PC-3 (cell line): ENCODE data around the gene SELE. TPM values are rescaled to one million over a fixed set of nuclear protein-coding genes. Genes with fewer than 3 reads are reported as not detected.

Experiments
- ATAC-seq: fragments of 200-7000 bp; cut with Tn5 transposase; 2 replicates; pipeline ENCODE4 v1.9.1; 2020; ENCODE audit warnings: mild to moderate bottlenecking, moderate library complexity
- BruUV-seq: library from RNA; stranded (reverse); fragments of 400-500 nt; replicated peaks from 2 replicates; lab custom pipeline; 2021; lab: Mats Ljungman, UMichigan
- CTCF ChIA-PET: fragments of 300-600 bp; sonication (Branson Sonifier 250); formaldehyde crosslinking; loops from one replicate; lab custom pipeline; 2022; ENCODE audit warnings: antibody characterized with exemption; lab: Charles Lee
- POLR2A ChIA-PET: fragments of 300-600 bp; sonication (Branson Sonifier 250); formaldehyde crosslinking; loops from one replicate; lab custom pipeline; 2022; ENCODE audit warnings: antibody characterized with exemption; ENCODE audit not compliant: unreplicated experiment; lab: Charles Lee
- DNase-seq: peaks from one replicate; pipeline ENCODE4 v3.0.0-alpha.2; 2015
- H2AFZ ChIP-seq: fragments of 300-600 bp; sonication (generic); 2 replicates; pipeline ENCODE4 v1.6.0; 2016; ENCODE audit warnings: antibody characterized with exemption, low read length
- H3F3A ChIP-seq: fragments of 300-600 bp; sonication (generic); one replicate; pipeline ENCODE4 v1.6.0; 2017; ENCODE audit warnings: antibody characterized with exemption, low read length, control low read depth, mild to moderate bottlenecking; ENCODE audit not compliant: unreplicated experiment
- H3K27ac ChIP-seq: fragments of 300-600 bp; sonication (generic); 2 replicates; pipeline ENCODE4 v1.5.1; 2016; ENCODE audit warnings: mild to moderate bottlenecking, low read length
- H3K27me3 ChIP-seq: fragments of 300-600 bp; sonication (generic); 2 replicates; pipeline ENCODE4 v1.6.1; 2016; ENCODE audit warnings: low read length, mixed read lengths
- H3K36me3 ChIP-seq: fragments of 300-600 bp; sonication (generic); 2 replicates; pipeline ENCODE4 v1.6.1; 2016; ENCODE audit warnings: low read depth, mixed run types, low read length, mixed read lengths
- H3K4me1 ChIP-seq: fragments of 300-600 bp; sonication (generic); 2 replicates; pipeline ENCODE4 v1.5.1; 2016; ENCODE audit warnings: low read length; ENCODE audit not compliant: insufficient read depth
- H3K4me2 ChIP-seq: fragments of 300-600 bp; sonication (generic); 2 replicates; pipeline ENCODE4 v1.6.0; 2016; ENCODE audit warnings: low read length
- H3K4me3 ChIP-seq: fragments of 300-600 bp; sonication (generic); 2 replicates; pipeline ENCODE4 v1.5.1; 2016; ENCODE audit warnings: mild to moderate bottlenecking, low read length, mixed read lengths
- H3K79me2 ChIP-seq: fragments of 300-600 bp; sonication (generic); 2 replicates; pipeline ENCODE4 v1.6.1; 2017; ENCODE audit warnings: low read length, mixed read lengths
- H3K9ac ChIP-seq: fragments of 300-600 bp; sonication (generic); 2 replicates; pipeline ENCODE4 v1.6.0; 2016; ENCODE audit warnings: mild to moderate bottlenecking, low read length
- H3K9me2 ChIP-seq: fragments of 300-600 bp; sonication (generic); replicated peaks from 2 replicates; pipeline ENCODE4 v1.6.1; 2016; ENCODE audit warnings: mixed run types, low read length, mixed read lengths
- H3K9me3 ChIP-seq: fragments of 300-600 bp; sonication (generic); 2 replicates; pipeline ENCODE4 v1.6.1; 2016; ENCODE audit warnings: low read length, mixed read lengths
- H4K20me1 ChIP-seq: fragments of 300-600 bp; sonication (generic); 2 replicates; pipeline ENCODE4 v1.6.1; 2016; ENCODE audit warnings: low read length, mixed read lengths
- CTCF ChIP-seq: fragments of 300-600 bp; sonication (generic); conservative IDR thresholded peaks from 2 replicates; pipeline ENCODE4 v1.5.1; 2017; ENCODE audit warnings: antibody characterized with exemption, low read depth, mild to moderate bottlenecking, low read length
- EZH2 ChIP-seq: fragments of 300-600 bp; sonication (generic); IDR thresholded peaks from one replicate; pipeline ENCODE4 v1.6.1; 2017; ENCODE audit warnings: antibody characterized with exemption, mild to moderate bottlenecking, low read length; ENCODE audit not compliant: unreplicated experiment
- EZH2phosphoT487 ChIP-seq: fragments of 300-600 bp; sonication (generic); IDR thresholded peaks from 2 replicates; pipeline ENCODE4 v1.6.1; 2018; ENCODE audit warnings: mild to moderate bottlenecking, antibody characterized with exemption, low read length, borderline replicate concordance
- intact Hi-C: fragments of 100-400 bp; cut with micrococcal nuclease; formaldehyde crosslinking; loops from 2 replicates; pipeline ENCODE4 v1.9.0; 2023
- total RNA-seq: library from RNA; depleted of rRNA; stranded (reverse); fragments of >200 nt; gene quantifications from 2 replicates; pipeline ENCODE4 v1.2.3, GENCODE V29; 2014; rRNA removed

The SELE gene
- total RNA-seq, 1 experiment from 2014 or later, result not detected

DNA sequence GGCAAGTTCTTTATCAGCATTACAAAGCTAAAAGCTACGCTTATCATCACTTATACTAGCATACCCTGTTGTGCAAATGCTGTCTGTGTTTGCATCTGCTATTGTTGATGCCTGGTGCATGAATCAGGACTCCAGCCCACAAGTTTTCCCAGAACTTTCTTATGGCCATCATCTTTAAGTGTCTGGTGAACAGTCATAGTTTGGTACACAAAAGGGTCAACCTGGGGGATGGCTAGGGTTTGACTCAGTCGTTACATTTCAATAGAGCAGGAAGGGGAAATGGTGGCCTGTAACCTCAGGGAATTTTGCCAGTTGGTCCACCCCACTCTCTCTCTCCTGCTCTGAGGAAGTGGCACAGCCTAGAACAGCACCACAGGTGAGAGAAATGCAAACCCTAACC lies 57.9 kb downstream of the SELE start:
- H3K9me3 ChIP-seq, result no peaks in the 10 kb centered on the region
- CTCF ChIA-PET, result no interaction called here
- H4K20me1 ChIP-seq, result no peaks in the 10 kb centered on the region
- DNase-seq (peak; percentile 98), ATAC-seq (peak; percentile 93)
- peaks cover 23% of the 10 kb centered on the region for H3K4me1 ChIP-seq
- no peak overlapping the region for H2AFZ ChIP-seq
- POLR2A ChIA-PET, result no interaction called here
- no peak overlapping the region for H3K9ac ChIP-seq
- H3K36me3 ChIP-seq, result no peaks in the 10 kb centered on the region
- peaks cover 6% of the 10 kb centered on the region for H3F3A ChIP-seq
- H3K79me2 ChIP-seq, result no peaks in the 10 kb centered on the region
- no TSS peak for BruUV-seq
- H3K4me2 ChIP-seq, result peak overlapping the region; percentile 46
- H3K9me2 ChIP-seq, result no peaks in the 10 kb centered on the region
- no peak overlapping the region for H3K4me3 ChIP-seq
- intact Hi-C loops, result no loop called here
- no peaks in the 10 kb centered on the region for H3K27me3 ChIP-seq
- TF ChIP-seq CTCF (no peak), EZH2phosphoT487 (no peak), EZH2 (no peak)
- peak overlapping the region; percentile 62 for H3K27ac ChIP-seq

Other genes with a start within 250 kb of the SELE start
- 8.6 and 11.0 TPM in 2 replicates for gene SLC19A2, start 248.1 kb downstream of the SELE start, total RNA-seq
- not detected in 2 replicates for gene F5, start 147.6 kb downstream of the SELE start, total RNA-seq
- gene SELP, start 104.0 kb downstream of the SELE start, total RNA-seq, result not detected in 2 replicates
- 0.69 and 1.2 TPM in 2 replicates for gene SELL, start 22.5 kb downstream of the SELE start, total RNA-seq
- 7.3 and 7.4 TPM in 2 replicates for gene METTL18, start 60.8 kb upstream of the SELE start, total RNA-seq
- 3.1 and 3.6 TPM in 2 replicates for gene SCYL3, start 159.8 kb upstream of the SELE start, total RNA-seq